Thymus (tissue), 11 donors: ENCODE results near the gene EFCAB12. TPM values are rescaled to one million over a fixed set of nuclear protein-coding genes. Genes with fewer than 3 reads are reported as not detected.

Experiments used
- DNase-seq, 9 donors: peaks; one replicate each; pipeline ENCODE4 v3.0.0-alpha.2; 2013; ENCODE audit warnings: low spot score in 9 of 9, low read depth in 6 of 9, missing footprints in 1 of 9
- H3K27ac ChIP-seq, 2 donors: one replicate each; pipeline ENCODE4 v1.5.1; 2013; ENCODE audit warnings: control low read depth in 1 of 2, low read depth in 1 of 2, low read length in 1 of 2, mild to moderate bottlenecking in 1 of 2, moderate library complexity in 1 of 2
- H3K27me3 ChIP-seq, 2 donors: one replicate each; pipeline ENCODE4 v1.5.1; 2013; ENCODE audit warnings: low read length in 1 of 2; ENCODE audit not compliant: control insufficient read depth in 2 of 2, insufficient read depth in 1 of 2
- H3K36me3 ChIP-seq, 2 donors: one replicate each; pipeline ENCODE4 v1.5.1; 2013; ENCODE audit warnings: low read length in 1 of 2, mild to moderate bottlenecking in 1 of 2, moderate library complexity in 1 of 2; ENCODE audit not compliant: control insufficient read depth in 2 of 2, insufficient read depth in 2 of 2
- H3K4me1 ChIP-seq, 2 donors: one replicate each; pipeline ENCODE4 v1.5.1; 2013; ENCODE audit warnings: low read length in 2 of 2; ENCODE audit not compliant: control insufficient read depth in 2 of 2, insufficient read depth in 2 of 2
- H3K4me3 ChIP-seq, 2 donors: one replicate each; pipeline ENCODE4 v1.5.1; 2013; ENCODE audit warnings: low read length in 2 of 2, control low read depth in 1 of 2, mild to moderate bottlenecking in 1 of 2
- H3K9me3 ChIP-seq, 2 donors: one replicate each; pipeline ENCODE4 v1.5.1; 2013; ENCODE audit warnings: low read length in 1 of 2, mild to moderate bottlenecking in 1 of 2; ENCODE audit not compliant: control insufficient read depth in 2 of 2, insufficient read depth in 1 of 2
- WGBS: extraction: QIAGEN DNeasy Blood & Tissue Kit; methylation state at CpG from one replicate; pipeline ENCODE4 v1.1.7; 2013; 5-methylcytosine and 5-hydroxymethylcytosine counted together
- polyA plus RNA-seq: library from polyadenylated mRNA; stranded (reverse); fragments of 200-250 nt; gene quantifications from one replicate; pipeline ENCODE4 v1.2.3, GENCODE V29; 2013
- total RNA-seq: library from RNA; stranded (reverse); fragments of 120-200 nt; gene quantifications from one replicate; pipeline ENCODE4 v1.2.4, GENCODE V29; 2013
- donor health status: healthy.

Gene EFCAB12
- total and polyA plus RNA-seq, 2 donors = 0.05 to 0.37 TPM

- Histone ChIP-seq H3K9me3 (no peaks in the 10 kb centered on the region), H3K36me3 (peaks cover 14 to 17% of the 10 kb centered on the region in 2 donors), H3K4me3 (no peak overlapping the region), H3K4me1 (peaks cover 0 to 4% of the 10 kb centered on the region in 2 donors), H3K27ac (no peak overlapping the region), H3K27me3 (no peaks in the 10 kb centered on the region)
- DNase-seq = no peak
- 89% methylated on average over 5 of the region's 5 CpGs for WGBS
These were observed 21.1 kb upstream of the EFCAB12 start for GRCh38 chr3:129449279-129450115.

DNA sequence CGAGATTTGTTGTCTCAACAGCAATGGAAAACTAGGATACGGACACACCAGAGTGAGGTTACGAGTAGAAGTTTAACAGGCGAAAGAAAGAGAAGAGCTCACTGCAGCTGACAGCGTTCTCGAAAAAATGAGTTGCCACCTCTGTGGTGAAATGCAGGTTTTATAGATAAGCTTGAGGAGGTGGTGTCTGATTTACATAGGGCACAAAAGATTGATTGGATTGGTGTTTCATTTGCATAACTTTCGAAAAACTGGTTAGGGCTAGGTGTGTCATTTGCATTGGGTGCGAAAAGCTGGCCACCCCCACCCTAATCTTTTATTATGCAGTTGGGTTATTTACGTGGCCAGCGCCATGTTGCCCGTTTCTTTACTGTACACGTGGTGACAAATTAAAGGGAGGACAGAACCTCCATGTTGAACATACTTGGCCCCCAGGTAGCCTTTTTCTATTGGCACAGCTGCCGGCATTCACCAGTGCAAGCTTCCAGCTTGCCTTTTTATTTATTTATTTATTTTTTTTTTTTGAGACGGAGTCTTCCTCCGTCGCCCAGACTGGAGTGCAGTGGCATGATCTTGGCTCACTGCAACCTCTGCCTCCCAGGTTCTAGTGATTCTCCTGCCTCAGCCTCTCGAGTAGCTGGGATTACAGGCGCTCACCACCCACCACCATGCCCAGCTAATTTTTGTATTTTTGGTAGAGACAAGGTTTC is 19.9 kb upstream of the EFCAB12 start:
- H3K27me3 ChIP-seq = no peaks in the 10 kb centered on the region
- H3K4me1 ChIP-seq = peaks cover 0 to 6% of the 10 kb centered on the region in 2 donors
- peaks cover 13 to 14% of the 10 kb centered on the region in 2 donors for H3K36me3 ChIP-seq
- no peak overlapping the region for H3K27ac ChIP-seq
- H3K4me3 ChIP-seq = no peak overlapping the region
- WGBS = 98% methylated on average over 18 of the region's 18 CpGs
- DNase-seq = no peak
- no peaks in the 10 kb centered on the region for H3K9me3 ChIP-seq

DNA sequence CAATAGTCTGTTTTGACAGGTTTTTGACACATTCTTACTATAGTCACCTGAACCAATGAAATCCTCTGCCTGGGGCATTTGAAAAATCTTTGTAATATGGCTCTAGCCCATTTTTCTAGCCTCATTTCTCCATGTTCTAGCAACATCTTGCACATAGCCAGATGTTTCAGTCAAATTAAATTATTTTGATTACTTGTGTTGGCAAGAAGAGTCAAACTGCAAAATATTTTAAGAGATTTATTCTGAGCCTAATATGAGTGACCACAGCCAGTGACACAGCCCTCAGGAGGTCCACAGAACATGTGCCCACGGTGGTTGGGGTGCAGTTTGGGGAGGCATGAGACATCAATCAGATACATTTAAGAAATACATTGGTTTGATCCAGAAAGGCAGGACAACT is 18.5 kb upstream of the EFCAB12 start:
- WGBS = 91% methylated on average over 1 of the region's 1 CpG
- no peak for DNase-seq
- Histone ChIP-seq H3K9me3 (no peaks in the 10 kb centered on the region), H3K36me3 (peaks cover 3% of the 10 kb centered on the region in 2 donors), H3K27me3 (no peaks in the 10 kb centered on the region), H3K4me3 (no peak overlapping the region), H3K27ac (no peak overlapping the region), H3K4me1 (peaks cover 3 to 14% of the 10 kb centered on the region in 2 donors)

DNA sequence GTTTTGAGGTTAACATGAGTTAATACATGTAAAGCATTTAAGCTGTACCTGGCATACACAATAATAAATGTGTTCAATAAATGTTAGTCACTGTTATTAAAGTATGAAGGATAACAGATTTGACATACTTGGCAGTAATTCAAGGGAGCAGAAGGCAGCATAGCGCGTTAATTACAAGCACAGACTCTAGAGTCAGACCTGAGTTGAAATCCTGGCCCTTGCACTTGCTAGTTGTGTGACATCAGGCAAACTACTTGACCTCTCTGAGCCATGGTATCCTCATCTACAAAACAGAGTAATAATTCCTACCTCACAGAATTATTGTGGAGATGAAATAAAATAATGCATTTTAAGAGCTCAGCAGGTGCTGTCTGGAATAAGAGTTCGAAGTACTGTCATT is 17.0 kb upstream of the EFCAB12 start:
- 97% methylated on average over 3 of the region's 3 CpGs for WGBS

DNA sequence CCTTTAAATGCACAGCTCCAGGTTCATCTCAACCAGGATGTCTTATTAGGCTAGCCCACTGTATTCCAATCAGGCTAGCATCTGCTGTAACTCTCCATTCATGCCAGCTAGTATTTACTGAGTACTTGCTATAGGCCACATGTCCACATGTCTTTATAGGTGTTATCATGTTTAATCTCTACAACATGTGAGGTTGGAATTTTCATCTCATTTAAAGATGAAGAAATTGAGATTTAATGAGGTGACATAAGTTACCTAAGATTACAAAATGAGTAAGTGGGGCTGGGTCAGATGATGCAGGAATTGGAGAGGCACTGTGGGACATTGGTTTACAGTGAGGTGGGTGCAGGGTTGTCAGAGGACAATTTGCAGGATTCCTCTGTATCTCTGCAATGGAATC is 14.5 kb upstream of the EFCAB12 start:
- Histone ChIP-seq H3K4me1 (peaks cover 11 to 26% of the 10 kb centered on the region in 2 donors), H3K4me3 (no peak overlapping the region), H3K9me3 (no peaks in the 10 kb centered on the region), H3K27me3 (no peaks in the 10 kb centered on the region), H3K36me3 (peaks cover 0 to 2% of the 10 kb centered on the region in 2 donors), H3K27ac (peak overlapping the region in 1 of 2 donors; percentile 31)
- DNase-seq = no peak

More for the DNA sequence above, 17.0 kb upstream of the EFCAB12 start:
- Histone ChIP-seq H3K4me3 (no peak overlapping the region), H3K27me3 (no peaks in the 10 kb centered on the region), H3K4me1 (peaks cover 6 to 22% of the 10 kb centered on the region in 2 donors), H3K36me3 (no peaks in the 10 kb centered on the region), H3K27ac (no peak overlapping the region), H3K9me3 (no peaks in the 10 kb centered on the region)
- DNase-seq = no peak

- Histone ChIP-seq H3K4me1 (peaks cover 11 to 26% of the 10 kb centered on the region in 2 donors), H3K27me3 (no peaks in the 10 kb centered on the region), H3K4me3 (no peak overlapping the region), H3K36me3 (peaks cover 0 to 7% of the 10 kb centered on the region in 2 donors), H3K27ac (peak overlapping the region in 1 of 2 donors; percentile 18), H3K9me3 (no peaks in the 10 kb centered on the region)
- DNase-seq = no peak
- WGBS = 92% methylated on average over 2 of the region's 2 CpGs
These were observed 14.1 kb upstream of the EFCAB12 start for GRCh38 chr3:129442486-129442885.

DNA sequence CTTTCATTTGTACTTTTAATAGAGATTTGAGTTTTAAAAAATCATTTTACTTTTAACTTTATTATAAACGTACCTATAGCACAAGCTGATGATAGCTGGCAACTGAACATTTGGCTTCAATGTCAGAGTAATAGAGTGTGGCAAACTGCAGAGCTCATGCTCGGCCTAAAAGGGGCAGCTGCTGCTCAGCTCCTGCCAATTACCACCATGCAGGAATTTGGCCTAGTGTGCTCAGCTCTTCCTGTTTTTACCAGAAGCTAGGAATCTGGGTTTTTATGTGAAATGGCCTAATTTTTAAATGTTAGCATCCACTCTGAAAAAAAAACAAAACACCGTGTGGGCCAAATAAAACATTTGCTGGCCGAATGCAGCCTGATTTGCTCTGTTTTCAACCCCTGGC is 13.3 kb upstream of the EFCAB12 start:
- no peak overlapping the region for H3K4me3 ChIP-seq
- no peaks in the 10 kb centered on the region for H3K9me3 ChIP-seq
- no peak for DNase-seq
- H3K4me1 ChIP-seq = peaks cover 11 to 26% of the 10 kb centered on the region in 2 donors
- peaks cover 0 to 14% of the 10 kb centered on the region in 2 donors for H3K36me3 ChIP-seq
- no peaks in the 10 kb centered on the region for H3K27me3 ChIP-seq
- H3K27ac ChIP-seq = peak overlapping the region; percentile 19 to 99
- WGBS = 55% methylated on average over 4 of the region's 4 CpGs

GRCh38 chr3:129441215-129441614 is 12.8 kb upstream of the EFCAB12 start:
- Histone ChIP-seq H3K36me3 (peaks cover 0 to 19% of the 10 kb centered on the region in 2 donors), H3K9me3 (no peaks in the 10 kb centered on the region), H3K27me3 (no peaks in the 10 kb centered on the region), H3K4me3 (peak overlapping the region; percentile 92 to 97), H3K4me1 (peaks cover 13 to 26% of the 10 kb centered on the region in 2 donors), H3K27ac (peak overlapping the region; percentile 98 to 99)
- 61% methylated on average over 9 of the region's 9 CpGs for WGBS
- DNase-seq = peak in 3 of 9 donors; percentile 23 to 58 (median 33)

- 13% methylated on average over 9 of the region's 9 CpGs for WGBS
- peaks cover 0 to 24% of the 10 kb centered on the region in 2 donors for H3K36me3 ChIP-seq
- H3K27ac ChIP-seq = peak overlapping the region; percentile 98 to 99
- peak overlapping the region; percentile 92 to 97 for H3K4me3 ChIP-seq
- no peaks in the 10 kb centered on the region for H3K9me3 ChIP-seq
- DNase-seq = peak in 4 of 9 donors; percentile 25 to 50 (median 33)
- H3K27me3 ChIP-seq = no peaks in the 10 kb centered on the region
- H3K4me1 ChIP-seq = peaks cover 13 to 29% of the 10 kb centered on the region in 2 donors
These were observed 12.3 kb upstream of the EFCAB12 start for GRCh38 chr3:129440618-129441190.
